Measurements from ENCODE around the gene KIF25.
"Not testable (repeated sequence)": the region's sequence is repeated elsewhere in the genome, so short reads cannot be mapped to it uniquely, and the experiment has no call there.

KIF25 gene

GRCh38 chr6:168071620-168072019 is 74.1 kb downstream of the KIF25 start:
- no peak for DNase-seq (ENCODE audit: low read depth)

- DNase-seq (ENCODE audit: low read depth), result no peak
Measured at GRCh38 chr6:168072261-168072660, 74.8 kb downstream of the KIF25 start.

GRCh38 chr6:168072730-168073129 is 75.3 kb downstream of the KIF25 start:
- DNase-seq (ENCODE audit: low read depth), result no peak

- DNase-seq (ENCODE audit: low read depth), result no peak
Measured at GRCh38 chr6:168073937-168074730, 76.7 kb downstream of the KIF25 start.

- no peak for DNase-seq (ENCODE audit: low read depth)
Measured at GRCh38 chr6:168075216-168075615, 77.7 kb downstream of the KIF25 start.

GRCh38 chr6:168075787-168076202 is 78.3 kb downstream of the KIF25 start:
- DNase-seq (ENCODE audit: low read depth), result no peak

GRCh38 chr6:168077401-168077800 is 79.9 kb downstream of the KIF25 start:
- not testable (repeated sequence) for DNase-seq (ENCODE audit: low read depth)

- DNase-seq (ENCODE audit: low read depth), result no peak
Measured at GRCh38 chr6:168078175-168078942, 80.9 kb downstream of the KIF25 start.

- no peak for DNase-seq (ENCODE audit: low read depth)
Measured at GRCh38 chr6:168078943-168079405, 81.5 kb downstream of the KIF25 start, which contains the start of gene FRMD1. TSS of gene FRMD1 (minus strand) at chr6:168079212. CDS start at chr6:168079094, 118 bp downstream.

GRCh38 chr6:168080393-168081077 is 83.1 kb downstream of the KIF25 start:
- DNase-seq (ENCODE audit: low read depth), result no peak

GRCh38 chr6:168081858-168082546 is 84.5 kb downstream of the KIF25 start:
- DNase-seq (ENCODE audit: low read depth), result no peak

- no peak for DNase-seq (ENCODE audit: low read depth)
Measured at GRCh38 chr6:168082860-168083513, 85.5 kb downstream of the KIF25 start.

- DNase-seq (ENCODE audit: low read depth), result no peak
Measured at GRCh38 chr6:168083514-168083885, 86.0 kb downstream of the KIF25 start.

- no peak for DNase-seq (ENCODE audit: low read depth)
Measured at GRCh38 chr6:168084465-168085160, 87.1 kb downstream of the KIF25 start.

GRCh38 chr6:168086066-168086465 is 88.6 kb downstream of the KIF25 start:
- no peak for DNase-seq (ENCODE audit: low read depth)

- no peak for DNase-seq (ENCODE audit: low read depth)
Measured at GRCh38 chr6:168086616-168087015, 89.1 kb downstream of the KIF25 start.

GRCh38 chr6:168087436-168088160 is 90.1 kb downstream of the KIF25 start:
- no peak for DNase-seq (ENCODE audit: low read depth)

GRCh38 chr6:168088161-168089053 is 90.9 kb downstream of the KIF25 start:
- no peak for DNase-seq (ENCODE audit: low read depth)
